Naive thymus-derived CD4-positive, alpha-beta T cell (primary cell): ENCODE data around the gene FERMT1. TPM values are rescaled to one million over a fixed set of nuclear protein-coding genes. Genes with fewer than 3 reads are reported as not detected.
"Not testable (repeated sequence)": the region's sequence is repeated elsewhere in the genome, so short reads cannot be mapped to it uniquely, and the experiment has no call there.

ENCODE experiments used
- ATAC-seq: fragments of 150-1000 bp; cut with Tn5 transposase; 2 replicates; pipeline ENCODE4 v1.10.0; 2021; ENCODE audit warnings: mild to moderate bottlenecking, moderate library complexity
- CTCF ChIA-PET: fragments of 350-600 bp; sonication (Branson Sonifier 250); formaldehyde crosslinking; loops from one replicate; lab custom pipeline; 2021; ENCODE audit warnings: antibody characterized with exemption; lab: Charles Lee
- POLR2A ChIA-PET: fragments of 350-600 bp; sonication (Branson Sonifier 250); formaldehyde crosslinking; loops from one replicate; lab custom pipeline; 2021; ENCODE audit warnings: antibody characterized with exemption, inconsistent platforms; lab: Charles Lee
- DNase-seq, 9 donors: peaks; one replicate each; pipeline versions ENCODE4 v3.0.0 to v3.0.0-alpha.2; 2020 to 2022; ENCODE audit warnings: mixed read lengths in 1 of 9
- H3K27ac ChIP-seq: one replicate; pipeline ENCODE4 v1.7.0; 2013; ENCODE audit warnings: mild to moderate bottlenecking, low read depth, low read length, moderate library complexity
- H3K27me3 ChIP-seq, 2 donors: one replicate each; pipeline ENCODE4 v1.7.0; 2013; ENCODE audit warnings: low read length in 2 of 2, mild to moderate bottlenecking in 2 of 2, moderate library complexity in 2 of 2; ENCODE audit not compliant: control insufficient read depth in 2 of 2, insufficient read depth in 2 of 2
- H3K36me3 ChIP-seq, 3 experiments: 1 replicate in 2 of 3; 2 replicates in 1 of 3; pipeline ENCODE4 v1.7.0; 2013; ENCODE audit warnings: low read length in 3 of 3, mild to moderate bottlenecking in 3 of 3, moderate library complexity in 1 of 3; ENCODE audit not compliant: insufficient read depth in 3 of 3, control insufficient read depth in 2 of 3
- H3K4me1 ChIP-seq, 2 donors: one replicate each; pipeline ENCODE4 v1.7.0; 2013; ENCODE audit warnings: low read length in 2 of 2, mild to moderate bottlenecking in 2 of 2, moderate library complexity in 1 of 2; ENCODE audit not compliant: control insufficient read depth in 2 of 2, insufficient read depth in 2 of 2
- H3K4me3 ChIP-seq: 2 replicates; pipeline ENCODE4 v1.7.0; 2013; ENCODE audit warnings: mild to moderate bottlenecking, low read length
- H3K9me3 ChIP-seq, 3 experiments: 1 replicate in 2 of 3; 2 replicates in 1 of 3; pipeline ENCODE4 v1.7.0; 2013; ENCODE audit warnings: low read length in 3 of 3; ENCODE audit not compliant: control insufficient read depth in 2 of 3
- H3K27ac Mint-ChIP-seq, 9 donors: one replicate each; pipeline ENCODE4 v1.8.0; 2020 to 2022; ENCODE audit warnings: mixed read lengths in 9 of 9, mild to moderate bottlenecking in 8 of 9, moderate library complexity in 5 of 9, inconsistent platforms in 2 of 9
- H3K27me3 Mint-ChIP-seq, 5 donors: one replicate each; pipeline ENCODE4 v1.8.0; 2021 to 2022; ENCODE audit warnings: mixed read lengths in 5 of 5, mild to moderate bottlenecking in 1 of 5
- H3K36me3 Mint-ChIP-seq, 5 donors: one replicate each; pipeline ENCODE4 v1.8.0; 2020 to 2022; ENCODE audit warnings: mixed read lengths in 5 of 5, mild to moderate bottlenecking in 3 of 5, inconsistent platforms in 1 of 5
- H3K4me1 Mint-ChIP-seq, 7 donors: one replicate each; pipeline ENCODE4 v1.8.0; 2020 to 2022; ENCODE audit warnings: mixed read lengths in 7 of 7, mild to moderate bottlenecking in 3 of 7, inconsistent platforms in 1 of 7
- H3K4me3 Mint-ChIP-seq, 10 donors: one replicate each; pipeline ENCODE4 v1.8.0; 2020 to 2022; ENCODE audit warnings: mild to moderate bottlenecking in 10 of 10, mixed read lengths in 10 of 10, moderate library complexity in 6 of 10, inconsistent platforms in 2 of 10
- H3K9me3 Mint-ChIP-seq, 11 donors: one replicate each; pipeline ENCODE4 v1.8.0; 2020 to 2022; ENCODE audit warnings: mixed read lengths in 11 of 11, mild to moderate bottlenecking in 4 of 11, inconsistent platforms in 1 of 11, moderate library complexity in 1 of 11
- intact Hi-C, 2 donors: fragments of 100-400 bp; cut with micrococcal nuclease; formaldehyde crosslinking; loops; one replicate each; pipeline ENCODE4 v1.15.1; 2023
- polyA plus RNA-seq, 2 donors: library from polyadenylated mRNA; unstranded; fragments of 300-500 nt; fragmentation: Illumina TruSeq; gene quantifications; one replicate each; pipeline ENCODE4 v1.2.3, GENCODE V29; 2021
- total RNA-seq, 6 experiments: library from RNA in 5 of 6; stranded (reverse) in 5 of 6; gene quantifications; 1 replicate in 5 of 6; 2 replicates in 1 of 6; pipeline ENCODE4 v1.2.3 and lab custom pipeline; 2021 to 2026

FERMT1 gene
- total and polyA plus RNA-seq, 7 experiments from 2014 or later: 0.17 TPM; not detected in 6

DNA sequence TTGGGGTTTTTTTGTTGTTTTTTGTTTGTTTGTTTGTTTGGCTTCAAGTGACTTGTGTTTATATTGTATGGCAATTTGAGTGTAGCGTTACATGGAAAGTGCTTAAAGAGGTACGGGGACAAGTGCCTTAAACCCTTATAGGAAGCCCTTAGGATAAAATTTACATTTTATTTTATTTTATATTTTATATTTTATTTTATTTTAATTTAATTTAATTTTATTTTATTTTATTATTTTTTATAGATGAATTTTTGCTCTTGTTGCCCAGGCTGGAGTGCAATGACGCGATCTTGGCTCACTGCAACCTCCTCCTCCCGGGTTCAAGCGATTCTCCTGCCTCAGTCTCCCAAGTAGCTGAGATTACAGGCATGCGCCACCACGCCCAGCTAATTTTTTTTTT lies 89.9 kb downstream of the FERMT1 start:
- Mint-ChIP-seq H3K27ac (peak overlapping the region in 1 of 9 donors; percentile 45), H3K4me1 (peaks cover 12 to 43% (median 31%) of the 10 kb centered on the region in 7 donors), H3K36me3 (peaks cover 5 to 30% (median 14%) of the 10 kb centered on the region in 5 donors)
- H3K27me3 Mint-ChIP-seq, intact Hi-C loops, DNase-seq, H3K9me3 Mint-ChIP-seq, CTCF ChIA-PET, H3K9me3 ChIP-seq, H3K27me3 ChIP-seq, H3K4me3 Mint-ChIP-seq, H3K4me3 ChIP-seq, ATAC-seq, H3K27ac ChIP-seq: not testable (repeated sequence)
- POLR2A ChIA-PET: interaction anchor here (0.7 kb wide), 1 partner anchor 82 kb away, joined by 7 read pairs; the partner anchor contains the start of genes MCM8 and TRMT6
- Histone ChIP-seq H3K4me1 (peaks cover 0 to 18% of the 10 kb centered on the region in 2 donors), H3K36me3 (peaks cover 6 to 27% (median 10%) of the 10 kb centered on the region in 3 experiments)

DNA sequence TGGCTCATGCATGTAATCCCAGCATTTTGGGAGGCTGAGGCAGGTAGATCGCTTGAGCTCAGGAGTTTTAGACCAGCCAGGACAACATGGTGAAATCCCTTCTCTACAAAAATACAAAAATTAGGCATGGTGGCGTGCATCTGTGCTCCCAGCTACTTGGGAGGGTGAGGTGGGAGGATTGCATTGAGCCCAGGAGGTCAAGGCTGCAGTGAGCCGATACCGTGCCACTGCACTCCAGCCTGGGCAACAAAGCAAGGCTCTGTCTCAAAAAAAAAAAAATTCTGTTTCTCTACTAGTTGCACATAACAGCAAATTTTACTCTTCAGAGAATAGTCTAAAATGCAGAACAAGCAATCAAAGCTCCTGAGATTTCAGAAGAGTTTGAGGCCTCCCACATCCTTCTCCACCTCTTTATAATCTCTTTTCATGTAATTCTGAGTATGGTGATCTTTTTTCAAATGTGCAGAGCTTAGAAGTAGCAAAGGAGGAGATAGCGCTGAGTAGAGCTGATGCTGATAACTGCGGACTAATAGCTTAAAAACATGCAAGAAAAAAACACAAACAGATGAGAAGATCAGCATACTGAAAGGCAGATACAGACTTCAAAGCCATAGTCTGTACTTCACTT lies 92.3 kb downstream of the FERMT1 start:
- ChIA-PET POLR2A (interaction anchor here (0.6 to 0.7 kb wide), 3 partner anchors 12 to 421 kb away, joined by 3 to 4 read pairs (median 4); no protein-coding TSS in a partner anchor), CTCF (interaction anchor here (0.6 kb wide), 2 partner anchors 41 to 498 kb away, joined by 3 to 4 read pairs; no protein-coding TSS in a partner anchor)
- Mint-ChIP-seq H3K27me3 (no peaks in the 10 kb centered on the region), H3K4me1 (peaks cover 23 to 61% (median 47%) of the 10 kb centered on the region in 7 donors), H3K27ac (peak overlapping the region in 8 of 9 donors; percentile 7 to 88 (median 52)), H3K36me3 (peaks cover 9 to 28% (median 23%) of the 10 kb centered on the region in 5 donors), H3K4me3 (peak overlapping the region in 9 of 10 donors; percentile 0 to 75 (median 66)), H3K9me3 (peaks cover 0 to 2% (median 0%) of the 10 kb centered on the region in 11 donors)
- no peak overlapping the region for H3K4me3 ChIP-seq
- no peaks in the 10 kb centered on the region for H3K9me3 ChIP-seq
- intact Hi-C loops: no loop called here
- ATAC-seq (peak; percentile 76), DNase-seq (peak in 6 of 9 donors; percentile 43 to 75 (median 56))
- no peaks in the 10 kb centered on the region for H3K27me3 ChIP-seq
- peak overlapping the region; percentile 6 for H3K27ac ChIP-seq
- peaks cover 0 to 13% (median 0%) of the 10 kb centered on the region in 3 experiments for H3K36me3 ChIP-seq
- H3K4me1 ChIP-seq: peaks cover 0 to 18% of the 10 kb centered on the region in 2 donors

DNA sequence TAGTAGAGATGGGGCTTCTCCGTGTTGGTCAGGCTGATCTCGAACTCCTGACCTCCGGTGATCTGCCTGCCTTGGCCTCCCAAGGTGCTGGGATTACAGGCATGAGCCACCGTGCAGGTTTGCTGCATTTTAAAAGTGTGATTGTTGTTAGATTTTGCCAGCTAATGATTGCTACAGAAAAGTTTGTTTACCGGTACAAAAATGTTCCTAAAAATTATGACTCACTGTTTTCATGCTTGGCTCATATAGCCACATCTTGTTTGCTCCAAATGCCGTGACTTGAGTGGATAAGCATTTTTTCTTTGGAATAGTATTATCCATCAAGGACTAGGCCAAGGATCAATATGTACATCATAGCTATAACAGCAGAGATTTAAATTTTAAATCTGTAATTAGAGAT lies 93.3 kb downstream of the FERMT1 start:
- ATAC-seq (no peak), DNase-seq (no peak)
- Mint-ChIP-seq H3K27me3 (no peaks in the 10 kb centered on the region), H3K36me3 (peaks cover 14 to 34% (median 30%) of the 10 kb centered on the region in 5 donors), H3K4me3 (peak overlapping the region in 1 of 10 donors; percentile 21), H3K27ac (peak overlapping the region in 4 of 9 donors; percentile 51 to 75 (median 68)), H3K4me1 (peaks cover 23 to 61% (median 49%) of the 10 kb centered on the region in 7 donors), H3K9me3 (peaks cover 0 to 10% (median 3%) of the 10 kb centered on the region in 11 donors)
- Histone ChIP-seq H3K36me3 (peaks cover 0 to 19% (median 0%) of the 10 kb centered on the region in 3 experiments), H3K4me1 (peaks cover 0 to 18% of the 10 kb centered on the region in 2 donors), H3K4me3 (no peak overlapping the region), H3K27ac (no peak overlapping the region), H3K9me3 (no peaks in the 10 kb centered on the region), H3K27me3 (no peaks in the 10 kb centered on the region)
- CTCF ChIA-PET: interaction anchor here (0.6 kb wide), 1 partner anchor 1388 kb away, joined by 4 read pairs; no protein-coding TSS in a partner anchor
- POLR2A ChIA-PET: no interaction called here
- intact Hi-C loops: no loop called here

DNA sequence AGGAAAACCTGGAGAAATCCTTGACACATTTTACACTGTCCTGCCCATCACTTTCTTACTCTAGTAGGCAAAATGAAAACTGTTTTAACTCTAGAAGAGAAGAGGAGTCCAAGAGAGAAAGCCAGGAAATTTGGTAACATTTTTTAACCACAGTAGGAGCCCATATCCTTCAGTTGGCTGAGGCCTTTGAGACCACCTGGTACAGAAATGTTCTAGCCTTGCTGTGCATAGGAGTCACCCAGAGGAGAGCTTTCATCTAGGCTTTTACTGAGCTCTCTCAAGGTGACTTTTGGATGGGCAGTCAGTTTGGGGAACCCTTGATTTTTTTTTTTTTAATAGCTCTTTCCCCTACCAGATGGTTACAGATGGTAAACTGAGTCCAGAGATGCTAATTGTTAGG lies 94.0 kb downstream of the FERMT1 start:
- Mint-ChIP-seq H3K27ac (peak overlapping the region in 4 of 9 donors; percentile 36 to 65 (median 52)), H3K27me3 (no peaks in the 10 kb centered on the region), H3K4me1 (peaks cover 23 to 58% (median 47%) of the 10 kb centered on the region in 7 donors), H3K36me3 (peaks cover 17 to 35% (median 32%) of the 10 kb centered on the region in 5 donors), H3K4me3 (no peak overlapping the region), H3K9me3 (peaks cover 0 to 14% (median 4%) of the 10 kb centered on the region in 11 donors)
- ChIA-PET POLR2A (no interaction called here), CTCF (interaction anchor here (0.6 kb wide), 1 partner anchor 1387 kb away, joined by 4 read pairs; no protein-coding TSS in a partner anchor)
- no peak overlapping the region for H3K27ac ChIP-seq
- no peak for DNase-seq
- no peak for ATAC-seq
- H3K27me3 ChIP-seq: no peaks in the 10 kb centered on the region
- H3K4me1 ChIP-seq: peaks cover 0 to 18% of the 10 kb centered on the region in 2 donors
- H3K36me3 ChIP-seq: peaks cover 5 to 23% (median 6%) of the 10 kb centered on the region in 3 experiments
- H3K9me3 ChIP-seq: no peaks in the 10 kb centered on the region
- intact Hi-C loops: no loop called here
- H3K4me3 ChIP-seq: no peak overlapping the region

DNA sequence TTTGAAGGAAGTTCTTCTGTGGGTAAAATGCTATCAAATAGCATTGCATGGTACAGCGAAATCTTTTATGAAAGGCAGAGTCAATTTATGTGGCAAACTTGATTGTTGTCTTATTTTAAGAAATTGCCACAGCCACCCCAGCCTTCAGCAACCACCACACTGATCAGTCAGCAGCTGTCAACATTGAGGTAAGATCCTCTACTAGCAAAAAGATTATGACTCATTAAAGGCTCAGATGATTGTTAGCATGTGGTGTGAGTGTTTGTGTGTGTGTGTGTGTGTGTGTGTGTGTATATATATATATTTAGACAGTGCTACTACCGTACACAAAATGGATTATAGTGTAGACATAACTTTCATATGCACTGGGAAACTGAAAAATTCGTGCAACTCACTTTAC lies 96.8 kb downstream of the FERMT1 start:
- peak in 2 of 9 donors; percentile 33 to 48 for DNase-seq
- ChIA-PET CTCF (no interaction called here), POLR2A (interaction anchor here (1.3 kb wide), 1 partner anchor 17 kb away, joined by 3 read pairs; no protein-coding TSS in a partner anchor)
- peaks cover 0 to 18% of the 10 kb centered on the region in 2 donors for H3K4me1 ChIP-seq
- H3K27me3 Mint-ChIP-seq: no peaks in the 10 kb centered on the region
- H3K4me3 ChIP-seq: no peak overlapping the region
- intact Hi-C loops: no loop called here
- peaks cover 24 to 49% (median 40%) of the 10 kb centered on the region in 5 donors for H3K36me3 Mint-ChIP-seq
- peaks cover 6 to 30% (median 11%) of the 10 kb centered on the region in 3 experiments for H3K36me3 ChIP-seq
- peak; percentile 36 for ATAC-seq
- H3K27ac Mint-ChIP-seq: peak overlapping the region in 5 of 9 donors; percentile 5 to 73 (median 53)
- peaks cover 26 to 60% (median 47%) of the 10 kb centered on the region in 7 donors for H3K4me1 Mint-ChIP-seq
- peaks cover 0 to 14% (median 4%) of the 10 kb centered on the region in 11 donors for H3K9me3 Mint-ChIP-seq
- no peak overlapping the region for H3K27ac ChIP-seq
- no peaks in the 10 kb centered on the region for H3K9me3 ChIP-seq
- no peaks in the 10 kb centered on the region for H3K27me3 ChIP-seq
- peak overlapping the region in 2 of 10 donors; percentile 8 to 41 for H3K4me3 Mint-ChIP-seq
